GM18498 (cell line): Measurements from ENCODE around the gene SPANXB1.
"Not testable (repeated sequence)": the region's sequence is repeated elsewhere in the genome, so short reads cannot be mapped to it uniquely, and the experiment has no call there.

Experiments
- ATAC-seq: cut with Tn5 transposase; IDR thresholded peaks from one replicate; pipeline ENCODE4 v1.9.1; 2021; ENCODE audit warnings: mild to moderate bottlenecking, moderate library complexity; ENCODE audit not compliant: unreplicated experiment

SPANXB1 gene

DNA sequence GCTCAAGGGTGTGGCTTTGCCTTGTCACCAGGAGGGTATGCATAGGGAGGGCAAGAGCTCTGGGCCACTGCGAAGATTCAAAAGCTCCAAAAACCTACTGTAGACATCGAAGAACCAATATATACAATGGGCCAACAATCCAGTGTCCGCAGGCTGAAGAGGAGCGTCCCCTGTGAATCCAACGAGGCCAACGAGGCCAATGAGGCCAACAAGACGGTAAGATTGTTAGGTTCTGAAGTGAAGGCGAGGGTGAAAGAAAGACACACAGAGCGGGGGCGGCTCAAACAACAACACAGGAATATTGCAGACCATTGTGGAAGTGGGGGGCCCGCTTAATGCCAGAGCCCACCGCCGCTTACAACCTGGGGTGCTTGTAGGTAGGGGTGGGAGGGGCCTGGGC, at the start of gene SPANXB1:
TSS of gene SPANXB1 (plus strand) at position 27 of the 400 bp plus-strand sequence. CDS start at position 127, 100 bp downstream.
- ATAC-seq = not testable (repeated sequence)

DNA sequence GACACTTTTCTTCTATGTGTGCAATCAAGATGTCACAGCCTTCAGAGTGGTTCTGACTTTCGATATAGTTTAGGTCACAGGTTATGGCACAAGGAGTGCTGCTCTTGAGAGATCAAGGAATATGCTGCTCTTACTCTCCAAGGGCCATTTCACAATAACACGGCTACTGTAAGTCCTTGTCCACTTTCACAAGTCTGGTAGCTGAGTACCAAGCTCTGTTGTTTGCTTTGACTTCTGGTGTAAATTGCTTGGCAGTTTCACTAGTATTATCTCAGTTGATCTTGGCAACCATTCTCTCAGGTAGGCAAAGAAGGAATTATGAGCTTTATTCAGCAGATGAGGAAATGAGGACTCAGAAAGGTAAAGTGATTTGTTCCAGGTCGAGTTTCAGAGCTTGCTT, 35.4 kb upstream of the SPANXB1 start:
- ATAC-seq = no peak

DNA sequence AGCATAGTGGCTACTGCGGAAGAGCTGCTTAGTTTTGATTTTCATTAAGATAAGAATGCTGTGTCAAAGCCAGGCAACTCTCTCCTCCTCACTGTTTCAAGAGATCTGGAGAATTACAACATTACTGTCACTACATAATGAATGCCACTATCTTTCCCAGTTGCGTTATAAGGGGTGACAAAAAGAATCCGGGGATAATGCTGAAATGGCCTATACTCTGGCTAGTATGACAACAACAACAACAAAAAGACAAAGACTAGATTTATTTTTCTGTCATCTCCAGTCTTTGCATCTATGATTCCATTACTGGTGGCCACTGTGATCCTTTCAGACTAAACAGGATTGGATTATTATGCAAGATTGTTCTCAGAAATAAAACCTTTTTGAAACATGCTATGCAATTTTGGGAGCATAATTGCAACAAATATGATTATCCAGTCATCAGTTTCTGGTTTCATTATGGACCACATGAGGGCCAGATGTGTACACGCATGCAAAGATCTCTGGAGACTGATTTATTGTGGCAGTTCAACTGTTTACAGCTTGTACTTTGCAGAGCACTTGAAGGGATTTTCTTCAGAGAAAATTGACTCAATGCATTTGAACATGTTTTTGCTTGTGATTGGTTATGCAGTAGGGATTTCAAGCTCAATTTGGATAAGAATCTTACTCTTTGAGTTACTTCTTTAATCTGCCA, 31.1 kb upstream of the SPANXB1 start:
- ATAC-seq = no peak

- no peak for ATAC-seq
Observed at GRCh38 chrX:140975472-140975871, 26.9 kb upstream of the SPANXB1 start.

- ATAC-seq = no peak
Observed at GRCh38 chrX:140980271-140980670, 22.1 kb upstream of the SPANXB1 start.

GRCh38 chrX:140983730-140984129, 18.7 kb upstream of the SPANXB1 start:
- no peak for ATAC-seq

GRCh38 chrX:141005243-141005642, 2.8 kb downstream of the SPANXB1 start:
- not testable (repeated sequence) for ATAC-seq

DNA sequence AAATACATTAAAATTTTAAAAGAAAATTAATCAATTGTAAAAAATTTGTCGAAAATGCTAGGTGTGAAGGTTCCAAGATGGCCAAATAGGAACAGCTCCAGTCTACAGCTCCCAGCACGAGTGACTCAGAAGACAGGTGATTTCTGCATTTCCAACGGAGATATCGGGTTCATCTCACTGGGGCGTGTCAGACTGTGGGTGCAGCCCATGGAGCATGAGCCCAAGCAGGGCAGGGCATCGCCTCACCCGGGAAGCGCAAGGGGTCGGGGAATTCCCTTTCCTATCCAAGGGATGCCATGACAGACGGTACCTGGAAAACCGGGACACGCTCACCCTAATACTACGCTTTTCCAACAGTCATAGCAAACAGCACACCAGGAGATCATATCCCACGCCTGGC, 41.9 kb downstream of the SPANXB1 start:
- ATAC-seq = not testable (repeated sequence)

- ATAC-seq = not testable (repeated sequence)
Observed at GRCh38 chrX:141049878-141050277, 47.5 kb downstream of the SPANXB1 start.

GRCh38 chrX:141052098-141052497, 49.7 kb downstream of the SPANXB1 start:
- ATAC-seq = not testable (repeated sequence)
